H9 (cell line): Measurements from ENCODE around the gene ZNRF1. TPM values are rescaled to one million over a fixed set of nuclear protein-coding genes. Genes with fewer than 3 reads are reported as not detected.

ENCODE experiments used
- DNase-seq: peaks from one replicate; pipeline ENCODE4 v3.0.0-alpha.2; 2017
- H2AFZ ChIP-seq: one replicate; pipeline ENCODE4 v1.6.1; 2013; ENCODE audit warnings: mild to moderate bottlenecking, low read length, control low read depth, moderate library complexity
- H2AK5ac ChIP-seq: 2 replicates; pipeline ENCODE4 v1.6.1; 2013; ENCODE audit warnings: low read length, control low read depth, mixed read lengths; ENCODE audit not compliant: insufficient read length
- H2BK120ac ChIP-seq: one replicate; pipeline ENCODE4 v1.6.1; 2013; ENCODE audit warnings: low read depth, mild to moderate bottlenecking, low read length, control low read depth, inconsistent platforms; ENCODE audit not compliant: poor library complexity, severe bottlenecking
- H2BK12ac ChIP-seq: 2 replicates; pipeline ENCODE4 v1.6.1; 2013; ENCODE audit warnings: low read length, control low read depth, mixed read lengths, low read depth; ENCODE audit not compliant: insufficient read length
- H2BK15ac ChIP-seq: 2 replicates; pipeline ENCODE4 v1.6.1; 2013; ENCODE audit warnings: low read depth, low read length, control low read depth
- H2BK20ac ChIP-seq: one replicate; pipeline ENCODE4 v1.6.1; 2013; ENCODE audit warnings: low read depth, mild to moderate bottlenecking, low read length, control low read depth, inconsistent platforms; ENCODE audit not compliant: poor library complexity, severe bottlenecking
- H2BK5ac ChIP-seq: 2 replicates; pipeline ENCODE4 v1.6.1; 2013; ENCODE audit warnings: low read length, control low read depth, mixed read lengths; ENCODE audit not compliant: insufficient read length
- H3K14ac ChIP-seq: 2 replicates; pipeline ENCODE4 v1.6.1; 2013; ENCODE audit warnings: low read length, control low read depth; ENCODE audit not compliant: insufficient read depth
- H3K18ac ChIP-seq: 2 replicates; pipeline ENCODE4 v1.6.1; 2013; ENCODE audit warnings: low read depth, mild to moderate bottlenecking, mixed read lengths, low read length, control low read depth; ENCODE audit not compliant: insufficient read length
- H3K23ac ChIP-seq: 2 replicates; pipeline ENCODE4 v1.6.1; 2013; ENCODE audit warnings: low read length, control low read depth, mixed read lengths, low read depth; ENCODE audit not compliant: insufficient read length
- H3K23me2 ChIP-seq: 2 replicates; pipeline ENCODE4 v1.6.1; 2013; ENCODE audit warnings: low read depth, mild to moderate bottlenecking, mixed read lengths, low read length, control low read depth; ENCODE audit not compliant: insufficient read length, poor library complexity, severe bottlenecking
- H3K27ac ChIP-seq: 2 replicates; pipeline ENCODE4 v1.5.1; 2013; ENCODE audit warnings: low read length, control low read depth, mixed read lengths, low read depth; ENCODE audit not compliant: insufficient read length
- H3K27me3 ChIP-seq: 2 replicates; pipeline ENCODE4 v1.6.1; 2013; ENCODE audit warnings: low read length, control low read depth, inconsistent platforms; ENCODE audit not compliant: insufficient read depth
- H3K4ac ChIP-seq: 2 replicates; pipeline ENCODE4 v1.6.1; 2013; ENCODE audit warnings: low read depth, mild to moderate bottlenecking, control low read depth, inconsistent platforms, low read length, moderate library complexity
- H3K4me1 ChIP-seq: 2 replicates; pipeline ENCODE4 v1.6.1; 2013; ENCODE audit warnings: low read length, control low read depth, inconsistent platforms; ENCODE audit not compliant: insufficient read depth
- H3K4me2 ChIP-seq: 2 replicates; pipeline ENCODE4 v1.6.1; 2013; ENCODE audit warnings: low read length, control low read depth, mixed read lengths; ENCODE audit not compliant: insufficient read length, insufficient read depth
- H3K56ac ChIP-seq: 2 replicates; pipeline ENCODE4 v1.6.1; 2013; ENCODE audit warnings: low read depth, mild to moderate bottlenecking, mixed read lengths, low read length, control low read depth; ENCODE audit not compliant: insufficient read length
- H3K79me1 ChIP-seq: 2 replicates; pipeline ENCODE4 v1.6.1; 2013; ENCODE audit warnings: low read depth, mild to moderate bottlenecking, moderate library complexity, low read length, control low read depth, inconsistent platforms; ENCODE audit not compliant: insufficient read depth, poor library complexity, severe bottlenecking
- H3K79me2 ChIP-seq: 2 replicates; pipeline ENCODE4 v1.6.1; 2013; ENCODE audit warnings: low read length, control low read depth, inconsistent platforms; ENCODE audit not compliant: insufficient read depth
- H3K9ac ChIP-seq: 2 replicates; pipeline ENCODE4 v1.6.1; 2013; ENCODE audit warnings: low read length, control low read depth, mixed read lengths; ENCODE audit not compliant: insufficient read length; ENCODE audit errors: extremely low read depth
- H3K9me3 ChIP-seq: one replicate; pipeline ENCODE4 v1.6.1; 2013; ENCODE audit warnings: low read depth, low read length, inconsistent platforms; ENCODE audit not compliant: control insufficient read depth
- H3T11ph ChIP-seq: one replicate; pipeline ENCODE4 v1.6.1; 2013; ENCODE audit warnings: mild to moderate bottlenecking, low read length, control low read depth, inconsistent platforms
- H4K20me1 ChIP-seq: one replicate; pipeline ENCODE4 v1.6.1; 2013; ENCODE audit not compliant: control insufficient read depth, insufficient read length, insufficient read depth
- H4K5ac ChIP-seq: 2 replicates; pipeline ENCODE4 v1.6.1; 2013; ENCODE audit warnings: low read depth, mild to moderate bottlenecking, mixed read lengths, low read length, control low read depth; ENCODE audit not compliant: insufficient read length
- H4K8ac ChIP-seq: replicated peaks from 2 replicates; pipeline ENCODE4 v1.6.1; 2013; ENCODE audit warnings: low read length, control low read depth, mixed read lengths, low read depth; ENCODE audit not compliant: insufficient read length
- H4K91ac ChIP-seq: 2 replicates; pipeline ENCODE4 v1.6.1; 2013; ENCODE audit warnings: low read depth, mild to moderate bottlenecking, moderate library complexity, mixed read lengths, low read length, control low read depth; ENCODE audit not compliant: insufficient read length
- H3K27ac Mint-ChIP-seq, 3 experiments: 2 replicates in 2 of 3; 3 replicates in 1 of 3; pipeline ENCODE4 v1.8.0; 2020 to 2021; ENCODE audit warnings: mixed read lengths in 3 of 3, mild to moderate bottlenecking in 1 of 3, moderate library complexity in 1 of 3
- H3K27me3 Mint-ChIP-seq: 2 replicates; pipeline ENCODE4 v1.8.0; 2021; ENCODE audit warnings: low read depth, mild to moderate bottlenecking, moderate library complexity, mixed read lengths
- H3K36me3 Mint-ChIP-seq, 3 experiments: 2 replicates in 2 of 3; 3 replicates in 1 of 3; pipeline ENCODE4 v1.8.0; 2020 to 2021; ENCODE audit warnings: low read depth in 3 of 3, mixed read lengths in 3 of 3; ENCODE audit not compliant: insufficient read depth in 1 of 3
- H3K4me1 Mint-ChIP-seq, 2 experiments: 2 replicates each; pipeline ENCODE4 v1.8.0; 2020; ENCODE audit warnings: mixed read lengths in 2 of 2
- H3K4me3 Mint-ChIP-seq, 2 experiments: 2 replicates in 1 of 2; 3 replicates in 1 of 2; pipeline ENCODE4 v1.8.0; 2020 to 2021; ENCODE audit warnings: mild to moderate bottlenecking in 2 of 2, mixed read lengths in 2 of 2, moderate library complexity in 1 of 2
- H3K9me3 Mint-ChIP-seq, 2 experiments: 2 replicates in 1 of 2; 3 replicates in 1 of 2; pipeline ENCODE4 v1.8.0; 2020; ENCODE audit warnings: mild to moderate bottlenecking in 2 of 2, mixed read lengths in 2 of 2, moderate library complexity in 1 of 2
- WGBS: extraction: QIAGEN DNeasy Blood & Tissue Kit; methylation state at CpG from one replicate; pipeline ENCODE4 v1.1.7; 2013; ENCODE audit warnings: missing lambda C conversion rate, low lambda C conversion rate, mixed read lengths; ENCODE audit not compliant: insufficient read length; ENCODE audit errors: extremely low coverage; 5-methylcytosine and 5-hydroxymethylcytosine counted together
- total RNA-seq: library from RNA; stranded (reverse); gene quantifications from 2 replicates; pipeline ENCODE4 v1.2.1, GENCODE V29; 2021
- TF ChIP-seq, protein P1 (sequence below): fragments of 200-600 bp; sonication (generic); conservative IDR thresholded peaks from 3 replicates; pipeline ENCODE4 v1.8.0; 2021; ENCODE audit warnings: antibody characterized with exemption, mild to moderate bottlenecking

The ZNRF1 gene
- total RNA-seq, 1 experiment from 2014 or later: 49.6 TPM

DNA sequence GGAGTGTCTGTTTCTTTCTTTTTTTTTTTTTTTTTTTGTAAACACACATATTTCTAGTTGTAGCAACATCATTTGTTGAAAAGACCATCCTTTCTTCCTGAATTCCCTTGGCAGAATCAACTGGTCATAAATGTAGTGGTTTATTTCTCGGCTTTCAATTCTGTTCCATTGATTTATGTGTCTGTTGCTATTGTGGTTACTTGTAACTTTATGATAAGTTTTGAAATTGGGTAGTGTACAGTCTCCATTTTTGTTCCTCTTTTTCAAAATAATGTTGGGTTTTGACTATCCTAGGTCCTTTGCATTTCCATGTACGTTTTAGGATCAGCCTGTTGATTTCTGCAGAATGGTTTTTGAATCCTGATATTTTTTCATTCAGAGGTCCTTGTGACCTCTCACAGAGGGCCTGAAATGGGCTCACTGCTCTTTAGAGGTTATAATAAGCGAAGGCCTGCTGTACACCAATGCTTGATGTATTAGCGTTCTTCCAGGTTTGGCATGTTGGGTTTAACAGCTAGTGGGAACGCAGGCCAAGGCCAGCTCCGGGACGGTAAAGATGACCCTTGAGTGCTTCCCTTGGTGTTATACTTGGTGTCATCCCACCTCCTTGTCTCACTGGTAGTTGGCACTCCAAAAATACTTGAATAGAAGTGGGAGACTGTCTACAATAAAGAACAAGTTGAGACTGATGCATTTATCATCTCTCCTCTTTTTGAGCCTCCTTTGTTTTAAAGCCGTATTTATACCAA is 43.8 kb downstream of the ZNRF1 start:
- Histone ChIP-seq H4K20me1 (no peaks in the 10 kb centered on the region), H4K5ac (no peak overlapping the region), H3T11ph (no peak overlapping the region), H2BK12ac (no peak overlapping the region), H2AFZ (no peak overlapping the region), H2BK15ac (no peak overlapping the region), H3K4me2 (no peak overlapping the region), H3K23ac (no peak overlapping the region), H3K4me1 (no peaks in the 10 kb centered on the region), H2AK5ac (no peak overlapping the region), H3K9ac (no peak overlapping the region), H3K14ac (no peak overlapping the region), H2BK20ac (no peak overlapping the region), H3K23me2 (no peaks in the 10 kb centered on the region), H3K56ac (no peak overlapping the region), H3K9me3 (no peaks in the 10 kb centered on the region), H3K27me3 (no peaks in the 10 kb centered on the region), H3K79me2 (peaks cover 14% of the 10 kb centered on the region; the same call in 1 of the 2 replicates), H2BK5ac (no peak overlapping the region), H3K27ac (no peak overlapping the region), H3K18ac (no peak overlapping the region), H3K79me1 (peaks cover 15% of the 10 kb centered on the region), H4K91ac (no peak overlapping the region), H4K8ac (no peak overlapping the region), H2BK120ac (no peak overlapping the region), H3K4ac (no peak overlapping the region)
- Mint-ChIP-seq H3K9me3 (peaks cover 3 to 5% of the 10 kb centered on the region in 2 experiments), H3K4me3 (no peak overlapping the region; a peak in 1 of 5 replicates), H3K36me3 (peaks cover 8% of the 10 kb centered on the region in 3 experiments), H3K4me1 (peaks cover 7 to 9% of the 10 kb centered on the region in 2 experiments; a peak in 3 of 4 replicates), H3K27ac (peak overlapping the region in 2 of 3 experiments; percentile 19 to 39; a peak in 2 of 7 replicates), H3K27me3 (no peaks in the 10 kb centered on the region)
- WGBS: no CpG with 5 or more reads among the region's 8 CpGs
- TF ChIP-seq, protein P1, sequence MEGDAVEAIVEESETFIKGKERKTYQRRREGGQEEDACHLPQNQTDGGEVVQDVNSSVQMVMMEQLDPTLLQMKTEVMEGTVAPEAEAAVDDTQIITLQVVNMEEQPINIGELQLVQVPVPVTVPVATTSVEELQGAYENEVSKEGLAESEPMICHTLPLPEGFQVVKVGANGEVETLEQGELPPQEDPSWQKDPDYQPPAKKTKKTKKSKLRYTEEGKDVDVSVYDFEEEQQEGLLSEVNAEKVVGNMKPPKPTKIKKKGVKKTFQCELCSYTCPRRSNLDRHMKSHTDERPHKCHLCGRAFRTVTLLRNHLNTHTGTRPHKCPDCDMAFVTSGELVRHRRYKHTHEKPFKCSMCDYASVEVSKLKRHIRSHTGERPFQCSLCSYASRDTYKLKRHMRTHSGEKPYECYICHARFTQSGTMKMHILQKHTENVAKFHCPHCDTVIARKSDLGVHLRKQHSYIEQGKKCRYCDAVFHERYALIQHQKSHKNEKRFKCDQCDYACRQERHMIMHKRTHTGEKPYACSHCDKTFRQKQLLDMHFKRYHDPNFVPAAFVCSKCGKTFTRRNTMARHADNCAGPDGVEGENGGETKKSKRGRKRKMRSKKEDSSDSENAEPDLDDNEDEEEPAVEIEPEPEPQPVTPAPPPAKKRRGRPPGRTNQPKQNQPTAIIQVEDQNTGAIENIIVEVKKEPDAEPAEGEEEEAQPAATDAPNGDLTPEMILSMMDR: no peak
- DNase-seq: no peak
